HG02973 (cell line): ENCODE measurements around the gene EPG5.
"Not testable (repeated sequence)": the region's sequence is repeated elsewhere in the genome, so short reads cannot be mapped to it uniquely, and the experiment has no call there.

Source experiments
- ATAC-seq: cut with Tn5 transposase; IDR thresholded peaks from one replicate; pipeline ENCODE4 v1.9.1; 2021; ENCODE audit warnings: moderate library complexity; ENCODE audit not compliant: unreplicated experiment

Gene EPG5

GRCh38 chr18:45839414-45840395 lies 127.4 kb downstream of the EPG5 start:
- ATAC-seq, result no peak

DNA sequence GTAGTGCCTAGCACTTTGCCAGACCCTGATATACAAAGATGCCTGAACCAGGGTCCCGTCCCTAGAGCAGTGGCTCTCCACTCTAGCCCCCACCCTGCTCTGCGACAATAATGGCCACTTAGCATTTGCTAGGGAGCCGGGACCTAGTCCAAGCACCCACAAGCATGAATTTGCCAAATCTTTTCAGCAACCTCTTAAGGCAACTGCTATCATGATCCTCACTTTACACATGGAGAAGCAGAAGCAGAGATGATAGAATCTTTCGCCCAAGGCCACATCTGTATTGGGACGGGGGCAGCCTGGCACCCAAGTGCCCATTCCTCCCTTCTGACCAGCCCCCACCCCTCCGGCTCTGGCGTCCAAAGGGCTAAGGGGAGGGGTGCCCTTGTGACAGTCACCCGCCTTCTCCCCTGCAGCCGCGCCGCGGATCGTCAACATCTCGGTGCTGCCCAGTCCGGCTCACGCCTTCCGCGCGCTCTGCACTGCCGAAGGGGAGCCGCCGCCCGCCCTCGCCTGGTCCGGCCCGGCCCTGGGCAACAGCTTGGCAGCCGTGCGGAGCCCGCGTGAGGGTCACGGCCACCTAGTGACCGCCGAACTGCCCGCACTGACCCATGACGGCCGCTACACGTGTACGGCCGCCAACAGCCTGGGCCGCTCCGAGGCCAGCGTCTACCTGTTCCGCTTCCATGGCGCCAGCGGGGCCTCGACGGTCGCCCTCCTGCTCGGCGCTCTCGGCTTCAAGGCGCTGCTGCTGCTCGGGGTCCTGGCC lies 128.6 kb downstream of the EPG5 start:
- ATAC-seq, result no peak

GRCh38 chr18:45837283-45838070 lies 129.7 kb downstream of the EPG5 start:
- ATAC-seq, result no peak

DNA sequence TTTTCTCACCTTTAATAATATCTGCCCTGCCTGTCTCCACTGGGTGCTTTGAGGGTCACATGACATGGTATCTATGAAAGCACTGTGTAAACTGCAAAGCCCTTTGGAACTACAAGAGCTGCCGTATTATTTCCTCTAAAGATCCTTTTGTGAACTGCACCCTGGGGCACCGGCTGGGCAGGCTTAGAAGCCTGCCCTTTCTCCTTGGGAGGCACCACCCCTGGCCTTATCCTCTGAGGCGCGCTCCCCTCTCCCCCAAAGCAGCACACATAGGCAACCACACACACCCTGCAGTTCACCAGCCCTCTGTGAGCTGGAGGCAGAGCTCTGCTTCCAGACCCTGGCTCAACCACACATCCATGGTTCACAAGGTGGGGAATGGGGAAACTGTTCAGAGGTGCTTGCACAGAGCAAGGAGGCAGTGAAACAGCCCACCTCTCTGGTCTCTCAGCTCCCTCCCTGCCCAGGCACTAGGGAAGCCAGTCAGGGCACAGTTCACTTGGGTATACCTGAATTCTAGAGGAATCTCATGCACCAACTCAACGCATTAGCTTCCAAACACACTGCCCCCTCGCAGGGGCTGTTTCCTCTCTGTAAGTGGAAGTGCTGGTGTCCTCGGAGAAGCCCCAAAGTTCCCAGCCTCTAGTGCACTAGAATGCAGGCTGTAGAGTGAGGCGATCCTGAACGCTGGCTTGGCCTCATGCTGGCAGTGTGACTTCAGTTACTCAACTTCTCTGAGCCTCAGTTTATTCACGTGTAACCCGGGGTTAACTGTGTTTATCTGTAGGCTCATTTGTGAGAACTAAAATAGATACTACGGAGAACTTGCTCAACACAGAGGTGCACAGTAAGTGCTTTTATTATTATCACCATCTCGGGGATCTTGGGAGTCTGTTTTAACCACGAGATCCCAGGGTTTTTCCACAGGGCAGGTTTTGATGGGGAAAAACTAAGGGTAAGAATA lies 130.6 kb downstream of the EPG5 start:
- no peak for ATAC-seq

- no peak for ATAC-seq
Measured at GRCh38 chr18:45835057-45835636, 132.0 kb downstream of the EPG5 start.

DNA sequence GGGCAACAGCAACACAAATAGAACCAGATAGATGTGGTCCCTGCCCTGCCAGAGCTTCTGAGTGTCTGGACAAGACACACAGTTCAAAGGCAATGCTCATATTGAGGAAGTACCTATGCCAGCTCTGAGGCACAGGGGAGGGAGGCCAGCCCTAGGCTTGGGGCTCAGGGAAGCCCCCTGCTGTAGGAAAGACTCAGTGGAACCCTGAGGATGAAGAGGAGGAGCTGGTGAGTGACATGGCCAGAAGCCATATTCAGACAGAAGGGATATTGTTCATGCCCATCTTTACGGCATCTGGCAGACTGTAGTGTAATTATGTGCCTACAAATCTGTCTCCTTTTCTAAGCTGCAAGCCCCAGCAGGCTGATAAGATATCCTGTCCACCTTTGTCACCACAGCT lies 132.8 kb downstream of the EPG5 start:
- no peak for ATAC-seq

DNA sequence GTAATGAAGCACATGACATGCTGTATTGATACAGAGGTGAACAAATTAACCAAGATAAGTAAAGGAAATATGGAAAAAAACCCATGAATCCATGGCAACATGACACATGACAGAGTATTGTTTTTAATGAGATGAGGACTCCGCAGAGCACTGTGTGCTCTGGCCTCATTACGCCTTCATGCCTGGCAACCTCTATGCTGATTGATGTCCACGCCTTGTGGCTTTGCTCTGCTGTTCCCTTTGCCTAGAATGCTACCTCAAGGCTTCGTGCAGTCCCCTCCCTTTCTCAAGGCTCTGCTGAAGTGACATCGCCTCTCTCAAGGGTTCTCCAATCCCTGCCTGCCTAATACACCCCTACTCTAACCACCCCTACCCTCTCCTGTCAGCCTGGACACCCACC lies 133.3 kb downstream of the EPG5 start:
- ATAC-seq, result no peak

- ATAC-seq, result no peak
Measured at GRCh38 chr18:45830917-45831316, 136.2 kb downstream of the EPG5 start.

- ATAC-seq, result no peak
Measured at GRCh38 chr18:45829855-45830254, 137.3 kb downstream of the EPG5 start.

DNA sequence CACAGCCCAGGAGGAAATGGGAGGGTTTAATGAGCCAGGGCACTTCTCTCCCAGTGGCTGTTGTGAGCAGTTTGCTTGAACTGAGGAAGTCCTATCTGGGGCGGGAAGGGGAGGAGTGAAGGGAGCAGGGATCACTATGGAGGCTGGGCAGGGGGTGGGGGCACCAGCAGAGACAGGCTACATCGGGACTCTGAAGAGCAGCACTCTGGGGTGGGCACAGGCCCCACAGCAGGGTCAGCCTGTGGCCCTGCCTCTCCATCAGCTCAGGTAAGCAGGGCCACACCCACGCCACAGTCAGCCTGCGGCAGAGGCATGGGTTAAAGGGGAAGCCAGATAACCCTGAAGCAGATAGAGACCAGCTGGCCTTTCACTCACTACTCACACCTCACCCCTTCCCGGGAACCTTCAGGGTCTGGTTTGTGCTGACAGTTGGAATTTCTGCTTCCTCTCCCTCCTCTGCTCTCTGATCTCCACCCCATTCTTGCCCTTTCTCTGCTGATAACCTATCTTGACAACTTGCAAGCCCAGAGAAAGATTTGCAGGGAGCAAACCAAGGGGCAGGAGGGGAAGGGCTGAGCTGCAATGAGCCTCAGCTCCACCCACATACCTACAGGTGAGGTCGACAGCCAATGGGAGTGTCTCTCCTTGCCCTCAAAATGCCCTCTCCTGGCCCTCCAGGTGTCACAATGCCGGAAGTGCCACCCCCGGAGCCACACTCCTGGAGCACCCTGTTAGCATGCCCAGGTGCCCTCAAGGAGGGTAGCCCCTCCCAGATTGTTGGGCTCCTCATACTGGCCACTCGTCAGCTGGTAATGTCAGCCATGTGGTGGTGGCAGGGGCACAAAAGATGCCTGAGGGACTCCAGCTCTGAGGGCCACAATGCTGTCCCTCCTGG lies 138.0 kb downstream of the EPG5 start:
- no peak for ATAC-seq

GRCh38 chr18:45826716-45827115 lies 140.4 kb downstream of the EPG5 start:
- ATAC-seq, result not testable (repeated sequence)

DNA sequence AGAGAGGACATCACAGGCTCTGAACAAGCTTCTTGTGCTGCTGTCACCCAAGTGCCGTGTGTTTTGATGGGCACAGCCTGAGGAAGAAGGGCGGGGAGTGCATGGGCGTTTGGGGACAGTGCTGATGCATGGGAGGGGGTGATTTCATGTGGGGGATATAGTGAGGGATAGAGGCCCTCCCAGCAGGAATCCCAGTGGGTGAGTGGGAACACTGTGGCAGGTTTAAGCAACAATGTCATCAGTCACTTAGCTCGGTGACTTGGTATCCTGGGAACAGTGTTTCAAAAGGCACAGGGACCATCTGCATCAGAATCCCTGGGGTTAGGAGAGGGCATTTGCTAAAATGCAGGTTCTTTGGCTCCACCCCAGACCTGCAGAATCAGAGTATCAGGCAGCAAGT lies 141.0 kb downstream of the EPG5 start:
- no peak for ATAC-seq

DNA sequence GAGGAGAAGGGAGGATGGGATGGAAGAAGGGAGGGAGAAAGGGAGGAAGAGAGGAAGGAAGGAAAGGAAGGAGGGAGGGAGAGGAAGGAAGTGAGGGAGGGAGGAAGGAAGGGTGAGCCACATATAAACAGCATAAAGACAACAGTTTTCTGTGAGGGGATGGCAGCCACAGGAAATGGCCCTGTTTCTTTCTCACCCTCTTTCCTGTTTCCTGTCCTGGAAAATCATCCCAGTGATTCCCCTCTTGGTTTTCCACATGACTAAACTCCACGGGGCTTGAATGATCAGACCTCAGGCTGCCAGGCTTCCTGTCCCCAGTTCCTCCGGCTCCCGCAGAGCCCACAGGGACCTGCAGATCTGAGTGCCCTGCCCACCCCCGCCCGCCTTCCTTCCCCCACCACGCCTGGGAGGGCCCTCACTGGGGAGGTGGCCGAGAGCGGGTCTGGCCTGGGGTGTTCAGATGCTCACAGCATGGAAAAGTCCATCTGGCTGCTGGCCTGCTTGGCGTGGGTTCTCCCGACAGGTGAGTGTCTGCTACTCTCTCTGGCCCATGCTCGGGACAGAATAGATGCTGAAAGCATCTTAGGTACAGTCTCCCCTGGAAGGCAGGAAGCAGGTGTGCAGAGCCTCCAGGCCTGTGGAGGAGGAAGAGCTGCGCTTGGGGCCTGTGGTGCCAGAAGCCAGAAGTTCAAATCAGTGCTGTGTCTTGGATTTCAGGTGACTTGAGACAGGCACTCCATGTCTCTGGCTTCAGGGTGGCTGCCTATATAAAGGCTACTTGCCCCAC lies 141.7 kb downstream of the EPG5 start, which contains the start of gene SIGLEC15:
TSS of gene SIGLEC15 (plus strand) at position 418 of the 787 bp plus-strand sequence. CDS start at position 472, 54 bp downstream.
- ATAC-seq, result no peak

GRCh38 chr18:45821711-45822110 lies 145.4 kb downstream of the EPG5 start:
- no peak for ATAC-seq

DNA sequence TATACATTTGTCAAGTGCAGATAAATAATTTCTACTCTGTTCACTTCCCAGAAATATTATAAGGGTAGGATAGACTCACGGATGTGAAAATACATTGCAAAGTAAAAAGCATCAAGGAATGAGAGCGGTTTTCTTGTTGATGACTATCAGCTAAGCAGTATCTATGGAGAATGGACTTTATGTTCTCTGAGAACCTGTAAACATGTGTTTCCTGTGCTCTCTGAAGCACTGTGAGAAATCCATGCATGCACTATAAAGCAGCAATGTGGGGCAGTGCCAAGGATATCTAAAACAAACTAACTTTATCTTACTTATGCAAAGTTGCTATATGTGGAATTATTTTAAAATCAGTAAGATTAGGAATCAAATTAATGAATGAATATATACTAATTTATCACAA lies 146.1 kb downstream of the EPG5 start:
- no peak for ATAC-seq

GRCh38 chr18:45820106-45820745 lies 146.9 kb downstream of the EPG5 start:
- ATAC-seq, result no peak

DNA sequence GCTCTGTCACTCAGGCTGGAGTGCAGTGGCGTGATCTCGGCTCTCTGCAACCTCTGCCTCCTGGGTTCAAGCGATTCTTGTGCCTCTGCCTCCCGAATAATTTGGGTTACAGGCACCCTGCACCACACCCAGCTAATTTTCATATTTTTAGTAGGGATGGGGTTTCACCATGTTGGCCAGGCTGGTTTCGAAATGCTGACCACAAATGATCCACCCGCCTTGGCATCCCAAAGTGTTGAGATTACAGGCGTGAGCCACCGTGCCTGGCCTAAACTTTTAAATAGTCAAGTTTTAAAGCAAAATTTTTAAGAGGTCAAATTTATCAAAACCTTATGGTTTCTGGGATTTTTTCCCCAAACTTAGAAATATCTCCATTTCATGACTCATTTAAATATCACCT lies 148.4 kb downstream of the EPG5 start:
- not testable (repeated sequence) for ATAC-seq
